ENCODE measurements around the gene WDR7. TPM values are rescaled to one million over a fixed set of nuclear protein-coding genes. Genes with fewer than 3 reads are reported as not detected.

The WDR7 gene
- total RNA-seq, 6 experiments from 2014 or later, result 10.4 to 18.8 (median 15.3) TPM

DNA sequence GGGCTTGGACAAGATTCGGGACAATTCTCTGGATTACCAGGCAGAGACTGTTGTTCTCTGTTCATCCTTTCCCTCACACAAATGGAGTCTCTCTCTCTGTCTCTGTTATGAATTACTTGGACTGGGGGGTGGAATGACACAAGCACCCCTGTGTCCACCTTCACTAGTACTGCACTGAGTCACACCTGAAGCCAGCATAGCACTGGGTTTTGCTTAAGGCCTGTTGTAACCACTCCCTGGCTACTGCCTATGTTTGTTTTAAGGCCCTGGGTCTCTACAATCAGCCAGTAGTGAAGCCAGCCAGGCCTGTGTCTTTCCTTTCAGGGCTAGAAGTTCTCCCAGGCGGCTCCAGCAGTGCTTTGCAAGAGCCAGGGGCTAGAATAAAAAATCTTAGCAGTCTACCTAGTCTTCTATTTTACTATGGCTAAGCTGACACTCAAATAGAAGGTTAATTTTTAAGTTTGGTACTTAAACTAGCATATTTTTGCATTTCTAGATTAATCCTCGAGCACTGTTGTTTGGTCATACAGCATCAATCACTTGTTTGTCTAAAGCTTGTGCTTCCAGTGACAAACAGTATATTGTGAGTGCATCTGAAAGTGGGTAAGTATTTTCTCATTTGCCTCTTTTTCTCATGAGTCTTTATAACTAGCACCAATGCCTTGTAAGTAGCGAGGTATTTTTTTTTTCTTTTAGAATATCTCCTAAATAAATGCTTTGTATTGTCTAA is 27.8 kb downstream of the WDR7 start:
- Histone ChIP-seq H3K9me3 (no peaks in the 10 kb centered on the region), H3K27ac (no peak overlapping the region), H3K4me3 (no peak overlapping the region), H3K27me3 (no peaks in the 10 kb centered on the region), H3K4me1 (no peaks in the 10 kb centered on the region), H3K36me3 (peaks cover 0 to 6% (median 2%) of the 10 kb centered on the region in 4 donors)
- 92% methylated on average over 3 of the region's 4 CpGs for WGBS (ENCODE audit: insufficient coverage, low coverage, low lambda C conversion rate, missing lambda C conversion rate)
- TF ChIP-seq, protein P1, sequence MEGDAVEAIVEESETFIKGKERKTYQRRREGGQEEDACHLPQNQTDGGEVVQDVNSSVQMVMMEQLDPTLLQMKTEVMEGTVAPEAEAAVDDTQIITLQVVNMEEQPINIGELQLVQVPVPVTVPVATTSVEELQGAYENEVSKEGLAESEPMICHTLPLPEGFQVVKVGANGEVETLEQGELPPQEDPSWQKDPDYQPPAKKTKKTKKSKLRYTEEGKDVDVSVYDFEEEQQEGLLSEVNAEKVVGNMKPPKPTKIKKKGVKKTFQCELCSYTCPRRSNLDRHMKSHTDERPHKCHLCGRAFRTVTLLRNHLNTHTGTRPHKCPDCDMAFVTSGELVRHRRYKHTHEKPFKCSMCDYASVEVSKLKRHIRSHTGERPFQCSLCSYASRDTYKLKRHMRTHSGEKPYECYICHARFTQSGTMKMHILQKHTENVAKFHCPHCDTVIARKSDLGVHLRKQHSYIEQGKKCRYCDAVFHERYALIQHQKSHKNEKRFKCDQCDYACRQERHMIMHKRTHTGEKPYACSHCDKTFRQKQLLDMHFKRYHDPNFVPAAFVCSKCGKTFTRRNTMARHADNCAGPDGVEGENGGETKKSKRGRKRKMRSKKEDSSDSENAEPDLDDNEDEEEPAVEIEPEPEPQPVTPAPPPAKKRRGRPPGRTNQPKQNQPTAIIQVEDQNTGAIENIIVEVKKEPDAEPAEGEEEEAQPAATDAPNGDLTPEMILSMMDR (IDR thresholded peaks at IDR 0.05), result no peak
- TF ChIP-seq POLR2A (IDR thresholded peaks at IDR 0.05), result no peak
- DNase-seq (no peak), ATAC-seq (no peak)
- intact Hi-C loops (cut with DNase I), result no loop called here

DNA sequence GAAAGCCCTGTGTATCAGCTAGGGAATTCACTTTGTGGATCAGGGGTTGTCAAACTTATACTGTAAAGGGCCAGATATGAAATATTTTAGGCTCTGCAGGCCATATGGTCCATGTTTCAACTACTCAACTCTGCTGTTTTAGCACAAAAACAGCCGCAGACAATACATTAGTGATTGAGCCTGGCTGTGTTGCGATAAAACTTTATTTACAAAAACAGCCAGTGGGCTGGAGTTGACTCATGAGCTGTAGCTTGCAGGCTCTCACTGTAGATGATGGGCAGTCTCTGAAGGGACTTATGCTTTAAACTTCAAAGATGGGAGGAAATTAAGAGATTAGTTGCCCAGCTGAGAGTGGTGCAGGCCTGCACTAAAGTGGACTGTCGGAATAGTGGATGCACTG is 33.1 kb downstream of the WDR7 start:
- intact Hi-C loops (cut with DNase I), result no loop called here
- H3K27me3 ChIP-seq, result no peaks in the 10 kb centered on the region
- WGBS (ENCODE audit: insufficient coverage, low coverage, low lambda C conversion rate, missing lambda C conversion rate), result 100% methylated on average over 2 of the region's 3 CpGs
- H3K4me1 ChIP-seq, result no peaks in the 10 kb centered on the region
- H3K27ac ChIP-seq, result no peak overlapping the region
- H3K36me3 ChIP-seq, result peaks cover 0 to 10% (median 3%) of the 10 kb centered on the region in 4 donors
- no peaks in the 10 kb centered on the region for H3K9me3 ChIP-seq
- TF ChIP-seq, protein P1 (IDR thresholded peaks at IDR 0.05), result no peak
- no peak for TF ChIP-seq POLR2A (IDR thresholded peaks at IDR 0.05)
- no peak for DNase-seq
- no peak for ATAC-seq
- no peak overlapping the region for H3K4me3 ChIP-seq

DNA sequence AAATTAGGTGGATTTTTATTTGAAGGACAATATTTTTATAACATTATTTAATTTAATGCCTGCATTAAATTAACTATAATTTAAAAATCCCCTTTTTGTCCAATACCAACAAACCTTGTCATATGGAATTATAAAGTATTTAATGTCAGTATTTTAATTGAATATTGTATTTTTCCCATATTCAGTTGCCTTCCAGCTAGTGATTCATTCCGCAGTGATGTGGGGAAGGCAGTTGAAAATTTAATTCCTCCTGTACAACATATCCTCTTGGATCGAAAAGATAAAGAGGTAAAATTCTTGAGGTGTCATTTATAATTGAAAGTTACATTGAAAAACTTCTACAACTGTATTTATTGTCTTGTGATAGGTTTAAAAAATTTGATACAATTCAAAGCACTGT is 40.4 kb downstream of the WDR7 start:
- no peaks in the 10 kb centered on the region for H3K4me1 ChIP-seq
- no peaks in the 10 kb centered on the region for H3K27me3 ChIP-seq
- TF ChIP-seq, protein P1 (IDR thresholded peaks at IDR 0.05), result no peak
- no peak for TF ChIP-seq POLR2A (IDR thresholded peaks at IDR 0.05)
- H3K4me3 ChIP-seq, result no peak overlapping the region
- DNase-seq (no peak), ATAC-seq (no peak)
- H3K27ac ChIP-seq, result no peak overlapping the region
- WGBS (ENCODE audit: insufficient coverage, low coverage, low lambda C conversion rate, missing lambda C conversion rate), result 100% methylated on average over 2 of the region's 2 CpGs
- H3K36me3 ChIP-seq, result peaks cover 0 to 12% (median 0%) of the 10 kb centered on the region in 4 donors
- intact Hi-C loops (cut with DNase I), result no loop called here
- H3K9me3 ChIP-seq, result no peaks in the 10 kb centered on the region

DNA sequence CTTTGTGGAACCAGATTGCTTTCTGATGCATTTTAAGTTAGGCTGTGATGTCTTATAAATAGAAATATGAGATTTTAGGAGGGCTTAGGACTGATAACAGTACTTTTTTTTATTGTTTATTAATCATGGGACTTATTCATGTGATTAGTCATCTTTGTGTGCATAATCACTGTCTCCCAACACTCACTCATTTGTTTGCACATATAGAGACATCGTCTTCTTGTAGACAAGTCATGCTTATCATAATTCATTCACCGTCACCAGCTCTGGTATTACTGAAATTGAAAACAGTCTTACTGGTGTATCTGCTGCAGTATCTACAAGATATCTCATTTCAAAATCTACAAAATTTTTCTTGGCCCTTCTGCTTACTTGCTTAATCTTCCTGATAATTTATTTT is 45.8 kb downstream of the WDR7 start:
- DNase-seq (no peak), ATAC-seq (no peak)
- H3K9me3 ChIP-seq, result no peaks in the 10 kb centered on the region
- TF ChIP-seq, protein P1 (IDR thresholded peaks at IDR 0.05), result no peak
- no peak for TF ChIP-seq POLR2A (IDR thresholded peaks at IDR 0.05)
- no peak overlapping the region for H3K27ac ChIP-seq
- 79% methylated on average over 2 of the region's 2 CpGs for WGBS (ENCODE audit: insufficient coverage, low coverage, low lambda C conversion rate, missing lambda C conversion rate)
- H3K4me1 ChIP-seq, result no peaks in the 10 kb centered on the region
- intact Hi-C loops (cut with DNase I), result no loop called here
- no peaks in the 10 kb centered on the region for H3K27me3 ChIP-seq
- peaks cover 0 to 4% (median 0%) of the 10 kb centered on the region in 4 donors for H3K36me3 ChIP-seq
- H3K4me3 ChIP-seq, result no peak overlapping the region
